Activated T-helper 9 cell treated with anti-CD3 and anti-CD28 coated beads, Interleukin-2, amount 50 U/mL, for 16 hours (primary cell): Measurements from ENCODE around the gene TRIM7.
A peak's percentile ranks its signal among the peaks of the same experiment; 100 is the strongest.

Experiments used
- DNase-seq: peaks from one replicate; pipeline ENCODE4 v3.0.0-alpha.2; 2020; ENCODE audit warnings: low read depth

Gene TRIM7

DNA sequence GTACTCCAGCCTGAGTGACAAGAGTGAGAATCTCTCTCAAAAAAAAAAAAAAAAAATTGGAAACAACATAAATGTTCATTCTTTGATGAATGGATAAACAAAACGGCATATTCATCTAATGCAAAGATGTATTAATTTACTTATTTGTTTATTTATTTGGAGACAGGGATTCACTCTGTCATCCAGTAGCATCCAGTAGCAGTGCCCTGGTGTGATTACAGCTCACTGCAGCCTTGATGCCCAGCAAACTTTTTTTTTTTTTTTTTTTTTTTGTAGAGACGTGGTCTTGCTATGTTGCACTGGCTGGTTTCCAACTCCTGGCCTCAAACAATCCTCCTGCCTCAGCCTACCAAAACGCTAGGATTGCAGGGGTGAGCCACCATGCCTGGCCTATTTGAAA is 33.2 kb downstream of the TRIM7 start:
- DNase-seq, result no peak

DNA sequence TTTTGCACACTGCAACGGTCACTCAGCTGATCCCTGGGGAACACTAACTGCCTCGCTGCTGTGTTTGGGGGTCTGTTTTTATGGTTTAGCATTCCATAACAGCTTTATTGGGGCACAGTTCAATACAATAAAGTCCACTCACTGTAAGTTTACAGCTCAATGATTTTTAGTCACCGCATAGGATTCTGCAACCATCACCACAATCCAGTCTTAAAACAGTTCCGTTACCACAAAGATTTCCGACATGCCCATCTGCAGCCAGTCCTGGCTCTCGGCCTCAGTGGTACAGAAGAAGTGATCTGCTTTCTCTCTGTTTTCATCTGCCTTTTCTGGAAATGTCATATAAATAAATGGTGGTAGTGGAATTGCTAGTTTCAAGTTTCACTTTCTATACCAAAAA is 34.0 kb downstream of the TRIM7 start:
- no peak for DNase-seq

DNA sequence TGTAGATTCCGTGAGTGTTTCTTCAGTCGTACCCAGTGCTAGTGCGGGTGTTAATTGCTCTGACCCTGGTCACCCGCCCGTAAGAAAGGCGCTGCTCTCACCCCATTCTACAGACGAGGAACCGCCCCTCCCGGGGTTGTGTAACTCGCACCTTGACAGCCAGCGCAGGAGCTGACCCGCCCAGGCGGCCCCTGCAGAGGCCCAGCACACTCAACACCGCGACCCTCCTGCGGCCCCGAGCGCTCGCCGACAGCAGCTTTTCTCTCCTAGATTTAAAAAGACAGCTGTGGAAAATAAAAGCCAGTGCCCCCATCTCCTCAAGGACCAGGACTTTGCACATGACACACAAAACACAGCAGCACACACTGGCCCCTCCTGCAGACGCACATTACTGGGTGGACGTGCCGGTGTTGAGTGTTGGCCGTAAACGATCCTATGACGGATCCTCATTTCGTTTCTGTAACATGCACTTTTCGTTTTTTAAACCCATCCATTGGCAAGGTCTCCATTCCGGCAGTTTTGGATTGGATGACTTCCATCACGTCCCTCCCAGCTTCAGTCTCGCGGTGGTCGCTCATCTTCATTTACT is 34.7 kb downstream of the TRIM7 start:
- DNase-seq, result no peak

DNA sequence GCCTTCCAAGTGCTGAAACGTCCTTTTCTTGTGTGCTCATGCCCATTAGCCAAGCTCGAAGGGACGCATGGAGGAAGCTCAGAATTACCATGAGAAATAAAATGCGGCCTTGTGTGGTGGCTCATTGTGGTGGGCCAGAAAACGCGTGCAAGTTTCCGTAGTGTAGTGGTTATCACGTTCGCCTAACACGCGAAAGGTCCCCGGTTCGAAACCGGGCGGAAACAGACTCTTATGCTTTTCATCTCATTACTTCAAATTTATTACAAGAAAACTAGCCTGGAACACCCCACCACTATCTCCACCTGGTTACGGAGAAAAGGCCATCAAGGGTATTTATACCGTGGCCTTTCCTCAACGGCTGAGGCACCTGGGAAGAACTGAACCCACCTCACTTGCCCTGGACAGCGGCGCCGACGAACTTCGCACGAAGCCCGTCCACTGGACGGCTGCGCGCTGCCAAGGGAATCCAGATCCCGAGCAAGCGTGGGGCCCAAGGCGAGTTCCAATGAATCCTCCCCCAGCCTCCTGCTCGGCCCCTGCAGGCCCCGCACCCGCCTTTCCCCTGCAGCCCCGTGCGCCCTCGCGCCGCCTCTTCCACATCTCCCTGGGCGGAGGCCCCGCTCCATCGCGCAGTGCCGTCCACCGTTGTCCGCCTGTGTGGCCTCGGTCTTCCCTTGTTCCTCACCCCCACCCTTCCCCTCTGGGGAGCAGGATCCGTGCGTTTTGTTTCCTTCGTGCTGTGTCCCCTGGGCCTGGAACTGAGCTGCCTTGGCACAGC is 35.3 kb downstream of the TRIM7 start:
- peak; percentile 46 for DNase-seq

GRCh38 chr5:181168595-181169118 is 36.3 kb downstream of the TRIM7 start:
- DNase-seq, result no peak

GRCh38 chr5:181167814-181168488 is 37.0 kb downstream of the TRIM7 start:
- no peak for DNase-seq

DNA sequence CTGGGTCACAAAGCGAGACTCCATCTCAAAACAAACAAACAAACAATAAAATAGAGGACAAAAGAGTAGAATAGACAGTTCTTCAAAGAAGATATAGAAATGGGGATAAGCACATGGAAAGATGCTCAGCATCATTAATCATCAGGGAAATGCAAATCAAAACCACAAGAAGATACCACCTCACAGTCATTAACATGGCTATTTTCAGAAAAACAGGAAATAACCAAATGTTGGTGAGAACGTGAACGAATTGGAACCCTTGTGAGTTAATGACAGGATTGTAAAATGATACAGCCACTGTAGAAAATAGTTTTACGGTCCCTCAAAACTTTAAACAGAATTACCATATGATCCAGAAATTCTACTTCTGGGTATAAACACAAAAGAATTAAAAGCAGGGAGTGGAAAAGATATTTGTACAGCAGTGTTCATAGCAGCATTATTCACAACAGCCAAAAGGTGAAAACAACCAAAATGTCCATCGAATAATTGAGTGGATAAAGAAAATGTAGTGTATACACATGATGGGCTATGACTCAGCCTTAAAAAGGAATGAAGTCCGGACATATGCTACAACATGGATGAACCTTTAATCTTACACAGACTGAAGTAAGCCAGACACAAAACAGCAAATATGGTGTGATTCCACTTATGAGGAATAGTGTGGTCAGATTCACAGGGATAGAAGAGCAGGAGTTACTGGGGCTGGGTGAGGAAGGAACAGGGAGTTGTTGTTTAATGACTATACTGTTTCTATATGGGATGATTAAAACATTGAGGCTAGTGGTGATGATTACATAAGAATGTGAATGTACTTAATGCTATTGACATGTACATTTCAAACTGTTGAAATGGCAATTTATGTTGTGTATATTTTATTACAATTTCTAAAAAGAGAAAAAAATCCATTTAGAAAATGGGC is 37.9 kb downstream of the TRIM7 start:
- no peak for DNase-seq

GRCh38 chr5:181164076-181164952 is 40.7 kb downstream of the TRIM7 start:
- DNase-seq, result no peak

DNA sequence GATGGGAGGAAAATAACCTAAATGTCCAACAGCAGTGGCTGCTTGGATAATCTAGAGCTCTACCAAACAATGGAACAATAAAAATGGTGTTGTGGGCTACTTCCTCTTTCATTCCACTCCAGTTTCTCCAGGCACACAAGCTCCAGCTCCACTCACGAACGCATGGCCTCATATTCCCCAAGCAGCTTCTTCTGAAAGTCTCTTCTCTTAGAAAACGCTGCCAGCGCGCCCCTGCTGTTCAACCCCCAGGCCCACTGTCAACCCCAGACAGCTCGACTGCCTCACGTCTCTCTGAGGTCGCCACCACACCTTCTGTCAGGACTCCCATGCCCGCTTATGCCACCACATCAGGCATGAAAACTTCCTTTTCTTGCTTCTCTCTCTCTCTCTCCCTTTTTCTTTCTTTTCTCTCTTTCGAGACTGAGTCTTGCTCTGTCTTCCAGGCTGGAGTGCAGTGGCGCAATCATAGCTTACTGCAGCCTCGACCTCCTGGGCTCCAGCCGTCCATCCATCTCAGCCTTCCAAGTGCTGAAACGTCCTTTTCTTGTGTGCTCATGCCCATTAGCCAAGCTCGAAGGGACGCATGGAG is 41.4 kb downstream of the TRIM7 start:
- no peak for DNase-seq

DNA sequence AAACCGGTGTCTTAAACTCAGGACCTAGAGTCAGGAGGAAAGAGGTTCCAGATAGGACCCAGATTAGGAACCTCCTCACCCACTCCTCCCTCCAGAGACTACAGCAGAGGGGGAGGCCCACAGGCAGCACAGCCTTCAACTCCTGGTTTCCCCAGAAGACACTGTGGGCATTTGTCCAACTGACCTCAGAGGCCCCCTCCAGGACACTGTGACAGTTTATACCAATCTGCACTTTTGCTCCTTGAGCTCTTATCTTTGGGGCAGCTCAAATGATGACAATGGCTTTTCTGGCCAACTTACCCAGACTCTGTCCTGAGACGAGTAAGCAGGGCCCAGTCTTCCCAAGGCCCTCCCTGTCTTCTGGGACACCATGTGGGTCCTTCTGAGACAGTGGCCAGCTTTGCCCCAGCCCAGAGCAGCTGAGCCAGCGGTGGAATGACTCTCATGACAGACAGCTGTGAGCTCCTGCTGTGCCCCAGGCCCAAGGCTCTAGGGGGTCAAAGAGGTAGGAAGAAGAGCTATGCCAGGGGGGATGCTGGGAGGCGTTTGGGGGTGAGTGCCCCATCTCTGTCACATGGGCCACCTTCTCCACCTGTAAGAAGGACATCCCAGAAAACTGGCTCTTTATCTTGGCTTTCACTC is 43.3 kb downstream of the TRIM7 start:
- DNase-seq, result no peak

DNA sequence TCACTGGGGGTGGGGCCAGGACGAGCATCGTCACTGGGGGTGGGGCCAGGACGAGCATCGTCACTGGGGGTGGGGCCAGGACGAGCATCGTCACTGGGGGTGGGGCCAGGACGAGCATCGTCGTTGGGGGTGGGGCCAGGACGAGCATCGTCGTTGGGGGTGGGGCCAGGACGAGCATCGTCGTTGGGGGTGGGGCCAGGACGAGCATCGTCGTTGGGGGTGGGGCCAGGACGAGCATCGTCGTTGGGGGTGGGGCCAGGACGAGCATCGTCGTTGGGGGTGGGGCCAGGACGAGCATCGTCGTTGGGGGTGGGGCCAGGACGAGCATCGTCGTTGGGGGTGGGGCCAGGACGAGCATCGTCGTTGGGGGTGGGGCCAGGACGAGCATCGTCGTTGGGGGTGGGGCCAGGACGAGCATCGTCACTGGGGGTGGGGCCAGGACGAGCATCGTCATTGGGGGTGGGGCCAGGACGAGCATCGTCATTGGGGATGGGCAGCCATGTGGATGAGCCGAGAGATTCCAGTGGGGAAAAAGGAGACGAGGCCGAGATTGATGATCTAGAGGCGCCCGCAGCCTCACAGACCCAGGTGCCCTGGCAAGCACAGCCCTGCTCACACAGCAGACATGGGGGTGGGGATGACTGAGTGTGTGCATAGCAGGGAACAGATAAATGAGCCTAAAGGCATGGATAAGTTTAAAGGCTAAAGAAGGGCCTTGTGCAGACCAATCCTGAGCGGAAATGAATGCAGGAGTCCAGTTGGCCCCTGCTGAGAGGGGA is 44.1 kb downstream of the TRIM7 start:
- DNase-seq, result peak; percentile 43

- DNase-seq, result peak; percentile 69
Observed at GRCh38 chr5:181160152-181160754, 44.7 kb downstream of the TRIM7 start.

GRCh38 chr5:181159286-181160151 is 45.5 kb downstream of the TRIM7 start:
- peak; percentile 83 for DNase-seq

DNA sequence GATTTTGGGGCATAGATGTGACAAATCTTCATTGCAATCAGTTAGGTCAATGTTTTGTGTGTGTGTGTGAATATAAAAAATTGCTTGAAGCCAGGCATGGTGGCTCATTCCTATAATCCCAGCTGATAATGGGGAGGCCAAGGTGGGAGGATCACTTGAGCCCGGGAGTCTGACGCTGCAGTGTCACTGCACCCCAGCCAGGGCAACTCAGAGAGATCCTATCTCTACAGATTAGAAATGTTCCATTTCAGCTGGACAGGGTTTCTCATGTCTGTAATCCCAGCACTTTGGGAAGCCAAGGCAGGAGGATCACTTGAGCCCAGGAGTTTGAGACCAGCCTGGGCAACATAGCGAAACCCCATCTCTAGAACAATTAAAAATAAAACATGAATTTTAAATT is 46.1 kb downstream of the TRIM7 start:
- no peak for DNase-seq

DNA sequence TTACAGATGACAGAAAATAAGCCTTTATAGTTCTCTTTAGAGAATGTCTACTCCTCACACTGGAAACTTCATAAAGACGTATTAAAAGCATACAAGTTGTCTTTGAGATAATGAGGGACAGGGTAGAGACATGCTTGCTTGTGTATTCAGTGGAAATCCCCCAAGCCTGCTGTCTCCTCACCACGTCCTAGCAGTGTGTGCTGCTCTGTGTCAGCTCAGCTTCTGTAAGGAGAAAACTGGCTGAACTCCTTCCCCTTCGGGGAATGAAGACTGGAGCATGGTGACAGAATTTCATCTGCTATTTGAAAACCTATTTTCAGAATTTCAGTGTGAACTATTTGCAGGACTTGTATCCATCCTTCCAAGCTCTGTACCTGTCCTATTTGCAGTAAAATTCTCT is 48.2 kb downstream of the TRIM7 start:
- no peak for DNase-seq

- DNase-seq, result no peak
Observed at GRCh38 chr5:181153814-181154213, 51.2 kb downstream of the TRIM7 start.

- no peak for DNase-seq
Observed at GRCh38 chr5:181152406-181152805, 52.6 kb downstream of the TRIM7 start.

DNA sequence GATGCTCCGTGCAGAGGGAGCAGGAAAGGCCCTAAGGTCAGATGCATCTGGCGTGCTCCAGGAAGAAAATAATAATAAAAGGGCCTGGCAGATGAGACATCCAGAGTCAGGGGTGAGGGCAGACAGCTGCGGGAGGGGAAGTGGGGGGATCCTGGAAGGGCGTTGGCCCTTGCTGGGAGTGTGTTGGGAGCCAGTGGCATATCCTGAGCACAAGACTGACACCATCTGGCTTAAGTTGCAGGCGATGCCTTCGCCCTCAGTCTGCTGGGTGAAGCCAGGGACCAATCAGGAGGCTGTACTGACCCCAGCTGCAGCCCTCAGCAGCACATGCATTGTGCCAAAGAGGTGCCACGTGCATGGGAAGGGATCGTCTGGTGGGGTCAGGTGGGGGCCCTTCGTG is 53.9 kb downstream of the TRIM7 start:
- DNase-seq, result no peak
